GM18498 (cell line): ENCODE results near the gene NEU1.
"Not testable (repeated sequence)": the region's sequence is repeated elsewhere in the genome, so short reads cannot be mapped to it uniquely, and the experiment has no call there.

Experiments used
- ATAC-seq: cut with Tn5 transposase; IDR thresholded peaks from one replicate; pipeline ENCODE4 v1.9.1; 2021; ENCODE audit warnings: mild to moderate bottlenecking, moderate library complexity; ENCODE audit not compliant: unreplicated experiment

Gene NEU1

DNA sequence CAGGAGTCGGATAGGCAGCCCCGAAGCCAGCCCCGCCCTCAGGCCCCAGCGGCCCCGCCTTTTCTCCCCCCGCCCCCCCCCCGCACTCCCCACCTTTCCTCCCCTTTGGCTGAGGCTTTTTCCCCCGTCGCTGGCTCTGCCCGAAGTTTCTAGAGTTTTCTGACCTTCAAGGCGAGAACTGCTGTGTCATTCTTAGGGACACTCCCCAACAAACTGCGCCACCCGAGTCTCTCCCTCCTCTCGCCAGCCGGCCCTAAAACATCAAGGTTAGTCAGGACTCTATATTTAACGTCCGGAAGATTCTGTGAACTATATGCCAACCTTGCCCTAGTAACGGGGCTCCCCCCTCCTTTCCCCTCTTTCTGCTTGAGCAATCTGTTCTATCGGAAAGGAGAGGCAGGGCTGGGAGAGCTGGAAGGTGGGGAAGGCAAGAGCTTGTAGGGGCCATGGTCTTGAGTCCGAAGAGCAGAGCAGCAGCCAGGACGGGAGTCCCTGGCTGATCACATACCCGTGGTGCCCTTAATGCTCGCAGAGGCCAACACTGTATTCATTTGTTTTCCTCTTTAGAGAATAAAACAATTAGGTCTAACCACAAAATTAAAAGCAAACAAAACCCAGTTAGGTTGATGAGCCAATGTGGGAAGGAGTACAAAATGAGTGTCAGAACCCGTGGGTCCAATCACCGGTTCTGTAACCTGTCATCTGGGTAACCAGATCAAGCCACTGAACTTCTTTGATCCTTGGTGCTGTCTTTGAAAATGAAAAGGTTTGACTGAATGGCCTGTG, 40.4 kb downstream of the NEU1 start:
- peak; percentile 40 for ATAC-seq

DNA sequence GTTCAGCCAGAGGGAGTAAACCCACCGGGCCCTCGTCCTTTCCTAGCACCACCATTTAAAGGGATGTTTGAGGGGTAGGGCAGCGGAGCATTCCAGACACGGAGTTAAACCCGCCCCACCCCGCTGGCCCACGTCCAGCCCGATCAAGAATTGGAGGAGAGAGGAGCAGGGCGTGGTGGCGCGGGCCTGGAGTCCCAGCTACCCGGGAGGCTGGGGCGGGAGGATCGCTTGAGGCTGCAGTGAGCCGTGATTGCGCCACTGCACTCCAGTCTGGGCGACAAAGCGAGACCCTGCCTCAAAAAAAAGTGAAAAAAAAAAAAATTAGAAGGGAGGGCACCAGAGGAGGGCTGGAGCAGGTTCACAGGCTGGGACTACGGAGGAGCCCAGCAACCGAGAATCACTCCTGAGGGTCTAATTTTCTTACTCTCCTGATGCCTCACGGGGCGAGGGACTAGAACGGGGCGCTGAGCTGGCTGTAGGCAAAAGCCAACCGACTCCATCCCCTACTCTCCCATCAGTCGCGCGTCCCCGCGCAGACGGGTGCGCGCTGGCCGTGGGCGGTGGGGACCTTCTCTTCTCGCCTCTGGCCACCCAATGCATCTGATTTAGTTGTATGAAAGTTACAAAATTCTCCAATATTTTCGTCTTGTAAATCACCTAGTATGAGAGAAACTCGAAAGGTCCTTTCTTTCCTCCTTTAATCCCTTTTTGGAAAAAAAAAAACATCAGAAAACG, 41.2 kb downstream of the NEU1 start:
- ATAC-seq: peak; percentile 43

GRCh38 chr6:31820399-31820798, 42.2 kb downstream of the NEU1 start:
- ATAC-seq: not testable (repeated sequence)

- no peak for ATAC-seq
These were observed 42.7 kb downstream of the NEU1 start for GRCh38 chr6:31819871-31820299.

DNA sequence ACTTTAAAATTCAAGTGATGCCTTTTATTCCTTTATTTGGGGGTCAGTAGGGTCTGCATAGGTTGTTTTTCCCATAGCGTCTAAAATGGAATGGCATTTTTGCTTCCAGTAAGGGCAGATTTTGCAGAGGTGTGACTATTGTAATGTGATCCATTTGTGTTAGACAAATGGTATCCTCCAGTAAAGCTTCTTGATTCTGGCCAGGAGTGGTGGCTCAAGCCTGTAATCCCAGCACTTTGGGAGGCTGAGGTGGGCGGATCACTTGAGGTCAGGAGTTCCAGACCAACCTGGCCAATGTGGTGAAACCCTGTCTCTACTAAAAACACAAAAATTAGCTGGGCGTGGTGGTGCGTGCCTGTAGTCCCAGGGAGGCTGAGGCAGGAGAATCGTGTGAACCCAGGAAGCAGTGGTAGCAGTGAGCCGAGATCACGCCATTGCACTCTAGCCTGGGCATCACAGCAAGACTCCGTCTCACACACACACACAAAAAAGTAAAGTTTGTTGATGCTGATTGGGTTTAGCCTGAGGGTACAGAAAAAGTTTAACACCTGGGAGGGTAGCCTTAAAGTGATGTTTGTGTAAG, 44.6 kb downstream of the NEU1 start:
- ATAC-seq: not testable (repeated sequence)

- not testable (repeated sequence) for ATAC-seq
These were observed 45.3 kb downstream of the NEU1 start for GRCh38 chr6:31817133-31817928.

DNA sequence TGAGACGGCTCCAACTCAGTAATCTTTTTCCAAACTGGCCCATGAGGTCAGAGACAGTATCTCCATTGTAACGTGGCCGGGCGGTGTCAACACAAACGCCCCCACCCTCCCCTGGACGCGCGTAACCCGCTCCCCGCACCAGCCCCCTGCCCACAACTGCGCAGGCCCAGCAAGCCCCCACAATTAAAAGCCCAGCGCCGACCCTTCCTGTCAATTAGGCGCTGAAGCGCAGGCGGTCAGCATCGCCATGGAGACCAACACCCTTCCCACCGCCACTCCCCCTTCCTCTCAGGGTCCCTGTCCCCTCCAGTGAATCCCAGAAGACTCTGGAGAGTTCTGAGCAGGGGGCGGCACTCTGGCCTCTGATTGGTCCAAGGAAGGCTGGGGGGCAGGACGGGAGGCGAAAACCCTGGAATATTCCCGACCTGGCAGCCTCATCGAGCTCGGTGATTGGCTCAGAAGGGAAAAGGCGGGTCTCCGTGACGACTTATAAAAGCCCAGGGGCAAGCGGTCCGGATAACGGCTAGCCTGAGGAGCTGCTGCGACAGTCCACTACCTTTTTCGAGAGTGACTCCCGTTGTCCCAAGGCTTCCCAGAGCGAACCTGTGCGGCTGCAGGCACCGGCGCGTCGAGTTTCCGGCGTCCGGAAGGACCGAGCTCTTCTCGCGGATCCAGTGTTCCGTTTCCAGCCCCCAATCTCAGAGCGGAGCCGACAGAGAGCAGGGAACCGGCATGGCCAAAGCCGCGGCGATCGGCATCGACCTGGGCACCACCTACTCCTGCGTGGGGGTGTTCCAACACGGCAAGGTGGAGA, 47.4 kb downstream of the NEU1 start, which contains the start of the genes HSPA1A and HSPA1L:
TSS of gene HSPA1A (plus strand) at position 519 of the 814 bp plus-strand sequence. CDS start at position 733, 214 bp downstream.
TSS of gene HSPA1L (minus strand) at position 259 of the 814 bp plus-strand sequence. CDS start 3,311 bp downstream, outside the sequence.
- peak; percentile 46 for ATAC-seq

DNA sequence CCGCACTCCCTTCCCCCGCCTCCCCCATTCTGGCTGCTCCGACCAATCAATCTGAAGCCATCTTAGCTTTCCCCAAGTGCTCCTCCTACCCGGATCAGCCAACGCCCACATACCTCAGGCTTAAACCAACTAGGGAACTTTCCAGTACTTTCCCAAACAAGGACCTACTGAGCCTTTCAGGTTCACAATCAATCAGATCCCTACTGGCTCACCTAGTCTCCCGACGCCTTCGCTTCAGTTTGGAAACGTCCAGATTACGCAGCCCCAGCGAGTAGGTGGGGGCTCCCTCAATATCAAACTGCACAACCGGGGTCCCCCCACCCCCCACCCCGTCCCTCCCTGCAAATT, 48.0 kb downstream of the NEU1 start:
- ATAC-seq: no peak

DNA sequence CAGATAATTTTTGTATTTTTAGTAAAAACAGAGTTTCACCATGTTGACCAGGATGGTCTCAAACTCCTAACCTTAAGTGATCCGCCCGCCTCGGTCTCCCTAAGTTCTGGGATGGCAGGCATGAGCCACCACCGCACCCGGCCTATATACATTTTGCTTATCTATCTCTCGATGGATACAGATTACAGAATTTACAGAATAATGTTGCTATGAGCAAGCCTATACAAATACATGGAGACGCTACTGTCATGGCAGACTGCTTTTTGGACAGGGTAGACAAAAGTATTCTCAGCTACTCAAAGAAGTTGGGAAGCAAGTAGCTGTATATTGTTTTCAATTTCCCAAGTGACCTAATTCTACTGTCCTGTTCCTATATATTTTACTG, 49.2 kb downstream of the NEU1 start:
- no peak for ATAC-seq

GRCh38 chr6:31811645-31812044, 51.0 kb downstream of the NEU1 start:
- ATAC-seq: no peak

- ATAC-seq: not testable (repeated sequence)
These were observed 54.0 kb downstream of the NEU1 start for GRCh38 chr6:31808599-31808998.
